SJSA1 (cell line): Measurements from ENCODE around the gene SIMC1. TPM values are rescaled to one million over a fixed set of nuclear protein-coding genes. Genes with fewer than 3 reads are reported as not detected.
"Not testable (repeated sequence)": the region's sequence is repeated elsewhere in the genome, so short reads cannot be mapped to it uniquely, and the experiment has no call there.

Experiments
- DNase-seq, 2 experiments: peaks; one replicate each; pipeline ENCODE4 v3.0.0-alpha.2; 2015 to 2020; ENCODE audit warnings: low spot score in 2 of 2, low read depth in 1 of 2
- H3K27ac ChIP-seq: fragments of 250-450 bp; sonication (Bioruptor Pico); 2 replicates; pipeline ENCODE4 v1.5.1; 2020; ENCODE audit warnings: mild to moderate bottlenecking, moderate library complexity
- H3K27me3 ChIP-seq: fragments of 250-450 bp; sonication (Bioruptor Pico); replicated peaks from 2 replicates; pipeline ENCODE4 v1.5.1; 2020; ENCODE audit warnings: mild to moderate bottlenecking, moderate library complexity
- H3K36me3 ChIP-seq: fragments of 250-450 bp; sonication (Bioruptor Pico); 2 replicates; pipeline ENCODE4 v1.5.1; 2020; ENCODE audit warnings: mild to moderate bottlenecking
- H3K4me1 ChIP-seq: fragments of 250-450 bp; sonication (Bioruptor Pico); replicated peaks from 2 replicates; pipeline ENCODE4 v1.6.1; 2021; ENCODE audit warnings: mild to moderate bottlenecking
- H3K4me3 ChIP-seq: fragments of 250-450 bp; sonication (Bioruptor Pico); 2 replicates; pipeline ENCODE4 v1.5.1; 2020; ENCODE audit warnings: mild to moderate bottlenecking
- H3K9me3 ChIP-seq: fragments of 250-450 bp; sonication (Bioruptor Pico); replicated peaks from 2 replicates; pipeline ENCODE4 v1.5.1; 2020; ENCODE audit warnings: mild to moderate bottlenecking
- total RNA-seq: library from RNA; depleted of rRNA; stranded (reverse); fragments of >200 nt; shearing (Covaris generic); gene quantifications from 2 replicates; pipeline ENCODE4 v1.2.3, GENCODE V29; 2014

Gene SIMC1
- total RNA-seq, 1 experiment from 2014 or later = 5.2 TPM

DNA sequence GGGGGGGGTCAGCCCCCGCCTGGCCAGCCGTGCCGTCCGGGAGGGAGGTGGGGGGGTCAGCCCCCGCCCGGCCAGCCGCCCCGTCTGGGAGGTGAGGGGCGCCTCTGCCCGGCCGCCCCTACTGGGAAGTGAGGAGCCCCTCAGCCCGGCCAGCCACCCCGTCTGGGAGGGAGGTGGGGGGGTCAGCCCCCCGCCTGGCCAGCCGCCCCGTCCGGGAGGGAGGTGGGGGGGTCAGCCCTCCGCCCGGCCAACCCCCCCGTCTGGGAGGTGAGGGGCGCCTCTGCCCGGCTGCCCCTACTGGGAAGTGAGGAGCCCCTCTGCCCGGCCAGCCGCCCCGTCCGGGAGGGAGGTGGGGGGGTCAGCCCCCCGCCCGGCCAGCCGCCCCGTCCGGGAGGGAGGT, 67.1 kb downstream of the SIMC1 start:
- not testable (repeated sequence) for H3K36me3 ChIP-seq, H3K4me3 ChIP-seq, H3K27ac ChIP-seq, H3K27me3 ChIP-seq, H3K4me1 ChIP-seq, DNase-seq, H3K9me3 ChIP-seq

DNA sequence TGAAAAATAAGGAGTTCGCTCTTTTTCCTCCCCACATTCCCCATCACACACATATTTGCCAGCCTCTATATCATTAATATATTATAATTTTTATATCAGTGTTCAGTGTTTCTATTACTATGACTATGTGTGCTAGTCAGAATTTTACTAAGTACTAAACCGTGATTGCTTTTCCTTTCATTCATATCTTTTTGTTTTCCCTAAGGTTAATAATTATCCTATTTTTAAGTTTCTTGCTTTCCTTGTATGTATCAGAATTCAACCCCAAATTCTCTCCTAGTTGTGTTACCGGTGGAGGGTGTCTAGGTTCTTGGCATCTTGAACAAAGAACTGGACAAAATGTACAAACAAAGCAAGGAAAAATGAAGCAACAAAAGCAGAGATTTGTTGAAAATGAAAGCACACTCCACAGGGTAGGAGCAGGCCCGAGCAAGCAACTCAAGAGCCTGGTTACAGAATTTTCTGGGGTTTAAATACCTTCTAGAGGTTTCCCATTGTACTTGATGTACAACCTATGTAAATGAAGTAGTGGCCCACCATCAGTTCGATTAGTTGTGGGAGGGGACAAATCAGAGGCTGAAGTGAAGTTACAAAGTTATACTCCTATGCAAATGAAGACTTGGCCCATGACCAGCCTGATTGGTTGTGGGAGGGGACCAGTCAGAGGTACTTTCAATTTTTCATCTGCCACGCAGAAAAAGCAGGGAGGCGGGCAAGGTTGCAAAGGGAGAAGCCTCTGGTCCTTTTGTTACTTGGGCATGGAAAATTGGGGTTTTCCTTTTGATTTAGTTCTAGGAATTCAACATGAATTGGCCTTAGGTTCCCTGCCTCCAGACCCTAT, 79.5 kb downstream of the SIMC1 start:
- Histone ChIP-seq H3K4me1 (no peaks in the 10 kb centered on the region), H3K4me3 (no peak overlapping the region), H3K27me3 (no peaks in the 10 kb centered on the region), H3K27ac (no peak overlapping the region), H3K36me3 (no peaks in the 10 kb centered on the region), H3K9me3 (no peaks in the 10 kb centered on the region)
- no peak for DNase-seq

DNA sequence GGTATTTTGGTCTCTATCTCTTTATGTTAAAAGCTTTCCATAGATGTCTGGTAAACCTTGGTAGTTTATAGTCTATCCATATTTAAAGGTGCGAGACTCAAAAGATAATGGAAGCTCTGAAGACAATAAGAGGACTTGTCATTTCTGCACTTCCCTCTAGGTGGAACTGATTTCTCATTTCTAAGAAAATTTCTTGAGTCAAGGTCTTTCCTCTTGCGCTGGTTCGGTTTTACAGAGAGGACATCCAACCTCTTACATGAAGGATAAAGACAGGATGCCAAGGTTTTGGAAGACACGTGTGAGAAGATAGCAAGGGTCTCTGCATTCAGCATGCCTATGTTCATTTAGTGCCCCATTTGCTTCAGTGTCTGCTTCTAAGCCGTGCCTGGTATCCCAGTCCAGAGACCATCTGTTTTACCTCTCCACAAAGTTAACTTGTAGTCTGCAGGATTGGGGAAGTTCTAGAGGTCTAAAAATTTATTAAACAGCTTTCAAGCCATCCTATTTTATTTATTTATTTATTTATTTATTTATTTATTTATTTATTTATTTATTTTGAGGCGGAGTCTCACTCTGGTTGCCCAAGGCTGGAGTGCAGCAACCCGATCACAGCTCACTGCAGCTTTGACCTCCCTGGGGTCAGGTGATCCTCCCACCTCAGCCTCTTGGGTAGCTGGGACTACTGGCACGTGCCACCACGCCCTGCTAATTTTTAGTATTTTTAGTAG, 81.8 kb downstream of the SIMC1 start:
- no peak overlapping the region for H3K4me3 ChIP-seq
- H3K27ac ChIP-seq = no peak overlapping the region
- H3K36me3 ChIP-seq = no peaks in the 10 kb centered on the region
- no peaks in the 10 kb centered on the region for H3K9me3 ChIP-seq
- no peaks in the 10 kb centered on the region for H3K4me1 ChIP-seq
- DNase-seq = no peak
- no peaks in the 10 kb centered on the region for H3K27me3 ChIP-seq

DNA sequence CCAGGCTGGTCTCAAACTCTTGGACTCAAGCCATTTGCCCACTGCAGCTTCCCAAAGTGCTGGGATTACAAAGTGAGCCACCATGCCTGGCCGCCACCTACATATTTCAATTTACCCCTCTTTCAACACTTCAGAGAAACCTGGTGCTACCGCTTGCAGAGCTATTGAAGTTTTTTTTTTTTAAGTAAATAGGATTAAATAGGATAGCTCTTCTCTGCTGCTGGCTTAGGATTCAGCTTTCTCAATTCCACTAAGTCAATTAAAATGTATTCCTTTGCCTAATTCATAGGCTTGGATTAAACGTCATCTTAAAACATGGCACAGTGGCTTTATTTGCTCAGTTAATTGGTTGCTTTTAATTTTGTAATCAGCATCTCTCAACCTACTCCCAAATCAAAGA, 82.4 kb downstream of the SIMC1 start:
- Histone ChIP-seq H3K36me3 (no peaks in the 10 kb centered on the region), H3K4me1 (no peaks in the 10 kb centered on the region), H3K27me3 (no peaks in the 10 kb centered on the region), H3K9me3 (no peaks in the 10 kb centered on the region), H3K4me3 (no peak overlapping the region), H3K27ac (no peak overlapping the region)
- no peak for DNase-seq

DNA sequence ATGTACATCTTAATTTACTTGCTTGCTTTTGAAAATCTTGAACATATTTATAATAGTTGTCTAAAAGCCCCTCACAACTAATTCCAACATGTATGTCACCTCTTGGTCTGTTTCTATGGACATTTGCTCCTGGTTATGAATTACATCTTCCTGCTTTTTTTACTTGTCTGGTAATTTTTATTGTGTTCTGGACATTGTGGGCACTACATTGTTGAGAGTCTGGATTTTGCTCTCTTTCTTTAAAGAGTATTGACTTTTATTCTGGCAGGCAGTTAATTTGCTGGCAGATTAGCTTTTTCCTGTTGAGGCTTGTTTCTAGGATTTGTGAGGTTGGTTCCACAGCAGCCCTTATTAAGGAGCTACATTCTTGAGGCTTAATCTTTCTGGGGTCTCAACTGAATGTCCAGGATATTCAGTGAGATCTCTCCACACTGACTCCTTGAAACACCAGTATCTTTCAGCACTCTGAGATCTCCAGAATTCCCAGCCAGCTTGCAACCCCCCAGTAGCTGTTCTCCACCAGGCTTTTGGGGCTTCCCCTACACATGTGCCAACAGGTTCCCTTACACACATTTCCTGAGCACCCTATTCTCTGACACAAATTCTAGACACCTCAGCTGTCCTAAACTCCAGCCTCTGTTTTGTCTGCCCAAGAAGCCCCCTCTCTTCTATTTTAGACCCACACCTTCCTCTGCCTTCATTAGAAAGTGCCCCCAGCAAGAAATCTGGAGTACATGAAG, 96.0 kb downstream of the SIMC1 start:
- no peaks in the 10 kb centered on the region for H3K9me3 ChIP-seq
- H3K27me3 ChIP-seq = no peaks in the 10 kb centered on the region; the same call in 1 of the 2 replicates
- no peak for DNase-seq
- no peaks in the 10 kb centered on the region for H3K4me1 ChIP-seq
- H3K36me3 ChIP-seq = no peaks in the 10 kb centered on the region
- no peak overlapping the region for H3K27ac ChIP-seq
- H3K4me3 ChIP-seq = no peak overlapping the region

DNA sequence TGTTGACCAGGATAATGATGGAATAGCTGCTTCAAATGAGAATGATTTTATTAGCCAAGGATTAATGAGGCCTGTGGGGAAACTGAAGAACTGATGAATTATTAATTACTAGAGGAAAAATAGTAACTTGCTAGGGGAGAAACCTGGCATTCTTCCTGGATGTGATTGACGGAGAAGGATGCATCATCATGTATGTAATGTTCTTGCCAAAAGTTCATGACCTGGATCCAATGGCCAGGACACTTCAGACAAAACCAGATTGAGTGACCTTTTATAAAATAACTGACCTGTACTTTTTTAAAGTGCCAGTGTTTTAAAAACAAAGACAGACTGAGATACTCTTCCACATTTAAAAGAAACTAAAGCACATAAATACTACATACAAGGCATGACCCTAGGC, 99.7 kb downstream of the SIMC1 start:
- H3K4me1 ChIP-seq = no peaks in the 10 kb centered on the region
- DNase-seq = no peak
- no peaks in the 10 kb centered on the region for H3K36me3 ChIP-seq
- H3K27ac ChIP-seq = no peak overlapping the region
- H3K27me3 ChIP-seq = no peaks in the 10 kb centered on the region; the same call in 1 of the 2 replicates
- no peak overlapping the region for H3K4me3 ChIP-seq
- H3K9me3 ChIP-seq = no peaks in the 10 kb centered on the region

DNA sequence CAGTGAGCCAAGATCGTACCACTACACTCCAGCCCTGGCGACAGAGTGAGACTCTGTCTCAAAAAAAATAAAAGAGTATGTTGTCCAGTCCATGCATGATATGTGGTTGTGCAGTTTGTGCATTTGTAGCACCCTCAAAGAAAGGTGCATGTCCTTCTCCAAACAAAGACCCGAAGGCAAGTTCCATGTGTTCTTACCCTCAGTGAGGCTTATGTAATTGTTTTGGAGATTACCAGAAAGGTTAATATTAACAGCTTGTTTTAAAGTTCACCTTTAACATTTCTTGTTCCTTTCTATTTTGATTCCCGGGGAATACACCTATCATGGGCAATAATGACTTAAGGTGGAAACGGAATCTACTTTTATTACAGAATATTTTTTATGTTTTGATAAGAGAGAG, 101.1 kb downstream of the SIMC1 start:
- Histone ChIP-seq H3K27ac (no peak overlapping the region), H3K27me3 (no peaks in the 10 kb centered on the region; the same call in 1 of the 2 replicates), H3K9me3 (no peaks in the 10 kb centered on the region), H3K4me1 (no peaks in the 10 kb centered on the region), H3K36me3 (peaks cover 2% of the 10 kb centered on the region), H3K4me3 (no peak overlapping the region)
- DNase-seq = no peak

DNA sequence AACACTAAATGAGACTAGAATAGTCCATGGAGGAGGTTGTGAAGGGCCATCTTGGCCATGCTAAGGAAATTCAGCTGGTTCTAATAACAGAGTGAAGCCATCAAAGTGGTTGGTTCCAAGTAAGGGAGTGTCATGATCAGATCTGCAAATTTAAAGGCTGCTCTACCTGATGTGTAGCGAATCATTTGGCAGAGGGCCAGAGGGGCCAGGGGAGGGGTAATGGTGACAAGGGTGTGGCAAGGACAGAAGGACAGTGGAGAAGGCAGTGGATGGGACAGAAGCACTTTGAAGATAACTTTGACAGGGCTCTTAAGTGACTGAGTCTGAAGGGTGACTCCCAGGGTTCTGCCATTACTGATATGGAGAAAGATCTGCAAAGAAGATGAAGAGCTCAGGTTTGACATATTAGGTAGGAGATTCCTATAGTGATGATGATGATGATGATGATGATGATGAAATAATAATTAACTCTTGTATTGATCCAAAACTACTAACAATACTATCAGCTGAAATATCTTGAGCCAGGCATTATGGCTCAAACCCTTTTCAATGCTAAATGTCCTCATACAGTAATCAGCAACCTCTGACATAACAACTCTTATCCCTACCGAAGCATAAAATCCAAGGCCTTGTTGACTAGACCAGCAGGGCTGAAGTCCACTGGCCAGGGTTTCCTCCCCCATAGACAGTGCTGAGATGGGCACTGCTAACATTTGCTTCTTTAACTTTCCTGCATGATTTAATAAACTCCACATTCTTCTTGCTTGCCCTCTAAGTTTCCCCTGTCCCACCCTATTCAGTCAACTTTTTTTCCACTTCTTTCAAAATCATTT, 103.3 kb downstream of the SIMC1 start:
- Histone ChIP-seq H3K27ac (no peak overlapping the region), H3K4me1 (no peaks in the 10 kb centered on the region), H3K36me3 (peaks cover 21% of the 10 kb centered on the region), H3K4me3 (no peak overlapping the region), H3K27me3 (no peaks in the 10 kb centered on the region; the same call in 1 of the 2 replicates), H3K9me3 (no peaks in the 10 kb centered on the region)
- DNase-seq = no peak

DNA sequence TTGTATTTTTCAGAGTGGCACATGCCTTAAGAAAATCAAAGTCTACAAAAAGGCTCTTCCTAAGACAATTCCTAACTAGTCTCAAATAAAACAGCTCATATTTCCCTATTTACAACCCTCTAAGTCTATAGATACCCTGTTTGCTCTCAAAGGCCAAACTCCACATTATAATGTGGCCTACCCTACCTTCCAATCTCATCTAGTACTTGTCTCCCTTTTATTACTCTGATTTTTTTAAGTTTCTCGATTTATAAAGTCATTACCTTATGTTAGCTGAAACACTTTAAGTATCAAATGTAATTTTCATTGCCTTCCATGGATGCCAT, 103.9 kb downstream of the SIMC1 start:
- no peak for DNase-seq
- no peak overlapping the region for H3K27ac ChIP-seq
- H3K4me1 ChIP-seq = no peaks in the 10 kb centered on the region
- no peaks in the 10 kb centered on the region; the same call in 1 of the 2 replicates for H3K27me3 ChIP-seq
- H3K4me3 ChIP-seq = no peak overlapping the region
- H3K36me3 ChIP-seq = peaks cover 26% of the 10 kb centered on the region
- no peaks in the 10 kb centered on the region for H3K9me3 ChIP-seq

DNA sequence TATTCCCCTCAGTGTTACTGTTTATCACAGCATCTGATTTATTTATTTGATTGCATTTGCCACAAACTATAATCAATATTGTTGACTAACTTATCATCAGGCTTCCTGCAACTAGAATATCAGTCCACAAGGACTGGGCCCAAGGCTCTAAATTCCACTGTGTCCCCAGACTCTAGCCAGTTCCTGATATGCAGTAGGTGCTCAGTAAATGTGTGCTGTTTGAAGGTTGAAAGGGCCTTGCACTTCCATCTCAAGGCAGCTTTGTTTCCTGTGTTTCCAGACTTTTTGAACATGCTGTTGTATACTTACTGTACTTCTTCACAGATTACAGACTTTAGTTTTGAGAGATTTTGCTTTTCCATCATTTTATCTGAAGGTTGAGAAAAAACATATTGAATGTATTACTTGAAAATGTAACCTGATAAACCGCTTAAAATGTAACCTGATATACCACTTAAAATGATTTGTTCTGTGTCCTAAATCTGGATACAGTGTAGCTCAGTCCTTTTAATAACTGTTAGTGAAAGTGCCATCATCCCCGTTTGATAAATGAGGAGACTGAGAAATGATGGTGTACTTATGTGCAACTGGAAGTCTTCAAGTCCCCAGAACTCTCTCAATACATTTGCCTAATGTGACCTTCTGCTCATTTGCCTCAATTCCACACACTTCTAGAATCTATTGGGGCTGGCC, 104.7 kb downstream of the SIMC1 start:
- Histone ChIP-seq H3K9me3 (no peaks in the 10 kb centered on the region), H3K4me1 (no peaks in the 10 kb centered on the region), H3K27me3 (no peaks in the 10 kb centered on the region; the same call in 1 of the 2 replicates), H3K4me3 (no peak overlapping the region), H3K27ac (no peak overlapping the region), H3K36me3 (peaks cover 34% of the 10 kb centered on the region)
- no peak for DNase-seq

DNA sequence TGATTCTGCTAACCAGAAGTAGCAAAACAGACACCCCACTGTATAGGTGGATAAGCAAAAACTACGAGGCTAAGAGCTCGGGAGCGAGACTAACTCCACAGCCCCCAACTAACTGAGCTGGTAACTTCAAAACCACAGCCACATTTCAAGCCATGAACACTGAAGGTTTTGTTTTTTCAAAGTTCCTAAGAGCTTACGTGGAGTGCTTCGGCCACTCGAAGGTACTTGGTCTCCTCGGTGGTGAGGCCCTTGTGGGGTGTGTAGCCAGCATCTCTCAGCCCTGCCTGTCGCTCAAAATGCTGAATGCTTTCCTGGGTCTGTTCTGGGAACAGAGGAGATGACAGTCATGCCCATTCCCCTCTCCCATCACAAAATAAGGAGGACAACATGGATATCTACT, 112.2 kb downstream of the SIMC1 start:
- H3K4me1 ChIP-seq = peaks cover under 1% of the 10 kb centered on the region
- H3K36me3 ChIP-seq = peaks cover 97% of the 10 kb centered on the region

DNA sequence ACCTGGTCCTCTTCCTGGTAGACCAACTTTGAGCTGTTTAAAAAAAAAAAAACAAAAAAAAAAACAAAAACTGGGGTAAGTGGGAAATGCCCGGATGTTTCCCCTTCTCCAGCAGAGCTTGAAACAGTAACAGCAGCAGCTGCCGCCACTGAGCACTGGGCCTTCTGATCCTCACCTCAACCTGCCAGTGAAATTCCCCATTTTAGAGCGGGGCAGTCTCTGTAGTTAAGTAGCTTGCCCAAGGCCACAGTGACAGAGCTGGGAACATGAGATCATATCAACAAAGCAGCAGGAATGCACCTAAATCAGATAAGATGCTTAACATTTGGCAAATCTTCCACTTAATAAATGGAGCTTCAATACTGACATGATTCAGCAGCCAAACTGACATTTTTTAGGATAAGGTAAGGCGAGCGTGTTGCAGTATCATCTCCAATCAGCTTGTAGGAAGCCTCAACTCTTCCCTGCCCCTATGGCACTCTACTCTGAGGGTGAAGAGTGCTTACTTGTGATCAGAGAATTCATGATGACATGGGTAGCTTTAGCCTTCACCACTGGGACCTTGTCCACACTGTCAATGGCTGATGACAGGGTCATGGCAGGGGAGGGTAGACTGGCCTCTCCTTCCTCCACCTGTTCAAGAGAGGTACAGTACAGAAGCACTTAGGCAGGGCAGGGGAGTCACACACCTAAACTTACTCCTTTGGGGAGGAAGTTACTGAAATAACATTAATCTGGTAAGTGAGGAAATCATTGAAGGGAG, 114.1 kb downstream of the SIMC1 start:
- Histone ChIP-seq H3K4me3 (no peak overlapping the region), H3K9me3 (no peaks in the 10 kb centered on the region), H3K27ac (no peak overlapping the region), H3K27me3 (no peaks in the 10 kb centered on the region), H3K4me1 (peaks cover 11% of the 10 kb centered on the region), H3K36me3 (peaks cover 95% of the 10 kb centered on the region)
- DNase-seq = no peak

More for the DNA sequence above, 112.2 kb downstream of the SIMC1 start:
- H3K27ac ChIP-seq = no peak overlapping the region
- no peak for DNase-seq
- no peaks in the 10 kb centered on the region for H3K9me3 ChIP-seq
- H3K27me3 ChIP-seq = no peaks in the 10 kb centered on the region
- H3K4me3 ChIP-seq = no peak overlapping the region
